ENCODE results near the gene PLXNC1.

PLXNC1 gene

GRCh38 chr12:94218233-94218632 lies 69.9 kb downstream of the PLXNC1 start:
- intact Hi-C loops (cut with DNase I): no loop called here
- DNase-seq: no peak

- no peak for DNase-seq
- intact Hi-C loops (cut with DNase I): no loop called here
Observed at GRCh38 chr12:94219622-94220302, 71.4 kb downstream of the PLXNC1 start.

GRCh38 chr12:94220804-94221203 lies 72.4 kb downstream of the PLXNC1 start:
- DNase-seq: no peak
- intact Hi-C loops (cut with DNase I): no loop called here

- no peak for DNase-seq
- intact Hi-C loops (cut with DNase I): no loop called here
Observed at GRCh38 chr12:94222351-94223084, 74.1 kb downstream of the PLXNC1 start.

GRCh38 chr12:94223842-94224241 lies 75.5 kb downstream of the PLXNC1 start:
- DNase-seq: no peak
- intact Hi-C loops (cut with DNase I): no loop called here

GRCh38 chr12:94225506-94225905 lies 77.1 kb downstream of the PLXNC1 start:
- intact Hi-C loops (cut with DNase I): no loop called here
- DNase-seq: no peak

GRCh38 chr12:94225947-94226630 lies 77.7 kb downstream of the PLXNC1 start:
- no peak for DNase-seq
- intact Hi-C loops (cut with DNase I): no loop called here

GRCh38 chr12:94227066-94227465 lies 78.7 kb downstream of the PLXNC1 start:
- no peak for DNase-seq
- intact Hi-C loops (cut with DNase I): no loop called here

GRCh38 chr12:94228488-94228907 lies 80.1 kb downstream of the PLXNC1 start:
- intact Hi-C loops (cut with DNase I): no loop called here
- DNase-seq: no peak

GRCh38 chr12:94229902-94230301 lies 81.5 kb downstream of the PLXNC1 start:
- intact Hi-C loops (cut with DNase I): no loop called here

GRCh38 chr12:94230357-94230905 lies 82.1 kb downstream of the PLXNC1 start:
- intact Hi-C loops (cut with DNase I): no loop called here
- no peak for DNase-seq

More at GRCh38 chr12:94229902-94230301, 81.5 kb downstream of the PLXNC1 start:
- no peak for DNase-seq

- DNase-seq: no peak
- intact Hi-C loops (cut with DNase I): no loop called here
Observed at GRCh38 chr12:94231709-94232108, 83.3 kb downstream of the PLXNC1 start.

GRCh38 chr12:94235848-94236247 lies 87.5 kb downstream of the PLXNC1 start:
- DNase-seq: no peak
- intact Hi-C loops (cut with DNase I): no loop called here

- intact Hi-C loops (cut with DNase I): no loop called here
- no peak for DNase-seq
Observed at GRCh38 chr12:94239332-94239993, 91.1 kb downstream of the PLXNC1 start.

- DNase-seq: no peak
- intact Hi-C loops (cut with DNase I): no loop called here
Observed at GRCh38 chr12:94240171-94240570, 91.8 kb downstream of the PLXNC1 start.

GRCh38 chr12:94242901-94243300 lies 94.5 kb downstream of the PLXNC1 start:
- peak in 13 of 42 donors; percentile 10 to 57 (median 26) for DNase-seq
- intact Hi-C loops (cut with DNase I): no loop called here

- intact Hi-C loops (cut with DNase I): no loop called here
Observed at GRCh38 chr12:94244165-94245133, 96.1 kb downstream of the PLXNC1 start.

More at GRCh38 chr12:94244165-94245133, 96.1 kb downstream of the PLXNC1 start:
- DNase-seq: peak in 2 of 42 donors; percentile 21 to 40

Measured in head of caudate nucleus (tissue), 42 donors.